ENCODE measurements around the gene ZNF385C. TPM values are rescaled to one million over a fixed set of nuclear protein-coding genes. Genes with fewer than 3 reads are reported as not detected.

Gene ZNF385C
- polyA plus RNA-seq, 4 donors, result 5.6 to 7.4 (median 6.4) TPM

DNA sequence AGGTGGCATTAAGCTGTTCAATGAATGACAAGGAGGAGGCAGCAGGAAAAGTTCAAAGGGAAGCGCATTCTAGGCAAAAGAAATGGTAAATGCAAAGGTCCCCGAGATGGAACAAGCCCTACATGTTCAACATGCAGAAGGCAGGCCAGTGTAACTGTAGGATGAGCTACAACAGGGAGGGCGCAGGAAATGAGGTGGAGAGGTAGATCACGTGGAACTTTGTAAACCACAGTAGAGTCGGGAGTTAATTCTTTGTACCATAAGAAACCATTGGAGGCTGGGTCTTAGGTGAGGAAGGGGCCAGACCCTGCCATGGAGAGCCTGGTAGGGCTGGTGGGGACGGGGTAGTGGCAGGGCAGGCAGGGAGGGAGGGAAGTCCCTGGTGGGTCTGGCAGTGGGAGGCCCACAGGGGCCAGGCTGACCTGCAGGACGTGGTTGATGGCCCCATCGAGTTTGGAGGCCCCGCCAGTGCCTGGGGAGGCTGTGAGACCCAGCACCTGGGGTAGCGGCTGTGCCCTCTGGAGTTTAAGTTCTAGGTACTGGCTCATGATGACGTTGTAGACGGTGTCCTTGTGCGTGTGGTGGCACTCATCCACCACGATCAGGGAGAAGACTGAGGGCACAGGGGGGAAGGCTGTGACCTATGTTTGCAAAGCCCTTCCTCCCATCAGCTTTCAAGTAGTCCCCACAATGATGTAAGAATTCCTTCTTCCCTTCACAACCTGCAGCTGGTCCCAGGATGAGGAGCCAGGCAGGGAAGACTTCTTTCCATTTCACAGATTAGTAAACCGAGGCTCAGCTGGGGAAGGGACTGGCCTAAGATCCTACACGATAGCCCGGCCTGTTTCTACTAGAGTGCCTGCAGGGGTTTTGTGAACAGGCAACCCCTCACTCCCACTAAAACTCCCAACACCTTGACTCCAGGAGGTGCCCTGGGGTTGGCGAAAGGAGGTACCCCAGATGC, 12.3 kb upstream of the ZNF385C start:
- DNase-seq (ENCODE audit: low read depth in 4 of 4, low spot score in 3 of 4), result no peak

DNA sequence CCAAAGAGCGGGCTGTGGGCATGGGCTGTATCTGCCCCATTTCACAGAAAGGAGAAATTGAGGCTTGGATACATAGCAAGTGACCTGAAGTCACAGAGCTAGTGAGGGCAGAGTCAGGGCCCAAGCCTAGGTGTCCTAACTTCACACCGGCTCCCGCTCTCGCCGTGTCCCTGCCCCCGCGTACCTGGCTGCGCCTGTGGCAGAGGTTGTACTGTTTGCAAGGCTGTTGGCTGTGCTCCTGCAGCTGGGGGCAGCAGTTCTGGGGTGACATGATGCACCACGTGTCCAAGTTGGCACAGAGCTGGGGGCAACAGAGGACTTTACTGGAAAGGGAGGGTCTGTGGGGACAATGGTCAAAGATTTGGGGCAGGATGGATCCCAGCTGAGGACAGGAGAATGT, 10.8 kb upstream of the ZNF385C start:
- DNase-seq (ENCODE audit: low read depth in 4 of 4, low spot score in 3 of 4), result no peak

GRCh38 chr17:42107597-42108576, 9.6 kb upstream of the ZNF385C start:
- DNase-seq (ENCODE audit: low read depth in 4 of 4, low spot score in 3 of 4), result peak; percentile 61 to 67 (median 62)

DNA sequence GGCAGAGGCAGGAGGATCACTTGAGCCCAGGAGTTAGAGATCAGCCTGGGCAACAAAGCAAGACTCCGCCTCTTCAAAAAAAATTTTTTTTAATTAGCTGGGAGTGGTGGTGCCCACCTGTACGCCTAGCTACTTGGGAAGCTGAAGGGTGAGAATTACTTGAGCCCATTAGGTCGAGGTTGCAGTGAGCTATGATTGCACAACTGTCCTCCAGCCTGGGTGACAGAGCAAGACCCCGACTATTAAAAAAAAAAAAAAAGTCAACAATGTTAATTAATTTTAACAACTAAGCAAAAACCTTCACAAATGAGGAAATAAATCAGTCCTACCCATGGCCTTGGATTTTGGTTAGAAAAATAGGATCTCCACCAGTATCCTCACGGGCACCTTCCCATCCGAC, 8.9 kb upstream of the ZNF385C start:
- no peak for DNase-seq (ENCODE audit: low read depth in 4 of 4, low spot score in 3 of 4)

DNA sequence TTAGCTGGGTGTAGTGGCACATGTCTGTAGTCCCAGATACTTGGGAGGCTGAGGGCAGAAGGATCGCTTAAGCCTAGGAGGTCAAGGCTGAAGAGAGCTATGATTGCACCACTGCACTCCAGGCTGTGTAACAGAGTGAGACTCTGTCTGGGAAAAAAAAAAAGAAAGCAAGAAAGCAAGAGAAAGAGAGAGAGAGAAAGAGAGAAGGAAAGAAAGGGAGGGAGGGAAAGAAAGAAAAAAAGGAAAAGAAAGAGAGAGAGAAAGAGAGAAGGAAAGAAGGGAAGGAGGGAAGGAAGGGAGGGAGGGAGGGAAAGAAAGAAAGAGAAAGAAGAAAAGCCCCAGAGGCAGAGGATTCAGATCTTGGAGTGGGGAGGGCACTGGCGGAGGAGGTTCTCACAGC, 7.7 kb upstream of the ZNF385C start:
- DNase-seq (ENCODE audit: low read depth in 4 of 4, low spot score in 3 of 4), result no peak

DNA sequence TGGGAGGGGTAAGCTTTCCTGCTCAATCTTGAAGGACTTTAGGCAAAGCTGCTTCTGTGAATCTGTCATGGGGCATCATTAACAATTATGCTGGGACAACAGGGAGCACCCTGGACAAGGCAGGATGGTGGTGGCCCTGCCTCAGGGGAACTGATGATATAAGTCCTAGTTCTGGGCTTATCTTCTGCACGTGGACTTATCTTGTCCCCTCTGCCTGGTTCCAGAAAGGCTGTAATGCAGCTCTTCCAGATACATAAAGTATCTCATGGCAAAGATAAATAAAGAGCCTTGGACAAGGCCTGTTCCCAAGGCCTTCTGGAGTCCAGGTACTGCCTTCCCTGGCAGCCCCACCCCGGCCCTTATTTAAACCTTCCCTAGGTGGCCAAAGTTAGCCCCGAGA, 6.0 kb upstream of the ZNF385C start:
- DNase-seq (ENCODE audit: low read depth in 4 of 4, low spot score in 3 of 4), result no peak

- DNase-seq (ENCODE audit: low read depth in 4 of 4, low spot score in 3 of 4), result no peak
These were observed 5.1 kb upstream of the ZNF385C start for GRCh38 chr17:42103221-42103954.

DNA sequence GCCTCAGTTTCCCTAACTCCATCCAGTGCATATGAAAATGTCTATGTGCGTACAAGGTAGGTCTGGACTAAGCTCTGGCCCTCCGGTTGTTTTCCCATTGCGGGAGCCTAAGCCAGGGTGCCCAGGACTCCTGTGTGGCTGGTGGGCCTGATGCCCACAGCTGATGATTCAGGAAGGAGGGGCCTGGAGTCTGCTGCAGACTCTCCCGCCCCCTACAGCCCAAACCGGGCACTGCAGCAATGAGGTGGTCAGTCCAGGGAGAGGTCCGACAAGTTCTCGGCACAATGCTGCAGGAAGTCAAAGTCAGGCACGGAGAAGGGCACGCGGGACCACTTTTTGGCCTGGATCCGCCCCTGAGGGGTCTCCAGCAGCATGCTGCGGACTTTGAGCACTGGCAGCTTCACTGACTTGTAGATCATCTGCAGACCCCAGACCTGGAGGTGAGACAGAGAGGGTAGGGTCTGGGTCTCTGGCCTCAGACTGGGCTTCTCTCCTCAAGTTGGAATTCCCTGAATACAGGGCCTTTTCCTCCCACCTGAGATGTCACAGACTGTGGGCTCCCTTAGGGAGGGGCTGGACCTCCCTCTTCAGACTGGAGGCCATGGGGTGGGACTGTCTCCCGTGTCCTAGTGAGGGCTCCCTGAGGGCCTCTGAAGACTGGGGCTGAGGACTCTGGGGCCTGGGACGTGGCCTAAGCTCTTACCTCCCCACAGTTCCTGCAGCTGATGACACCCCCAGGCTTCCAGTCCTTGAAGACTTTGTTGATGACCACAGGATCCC, 3.4 kb upstream of the ZNF385C start:
- no peak for DNase-seq (ENCODE audit: low read depth in 4 of 4, low spot score in 3 of 4)

DNA sequence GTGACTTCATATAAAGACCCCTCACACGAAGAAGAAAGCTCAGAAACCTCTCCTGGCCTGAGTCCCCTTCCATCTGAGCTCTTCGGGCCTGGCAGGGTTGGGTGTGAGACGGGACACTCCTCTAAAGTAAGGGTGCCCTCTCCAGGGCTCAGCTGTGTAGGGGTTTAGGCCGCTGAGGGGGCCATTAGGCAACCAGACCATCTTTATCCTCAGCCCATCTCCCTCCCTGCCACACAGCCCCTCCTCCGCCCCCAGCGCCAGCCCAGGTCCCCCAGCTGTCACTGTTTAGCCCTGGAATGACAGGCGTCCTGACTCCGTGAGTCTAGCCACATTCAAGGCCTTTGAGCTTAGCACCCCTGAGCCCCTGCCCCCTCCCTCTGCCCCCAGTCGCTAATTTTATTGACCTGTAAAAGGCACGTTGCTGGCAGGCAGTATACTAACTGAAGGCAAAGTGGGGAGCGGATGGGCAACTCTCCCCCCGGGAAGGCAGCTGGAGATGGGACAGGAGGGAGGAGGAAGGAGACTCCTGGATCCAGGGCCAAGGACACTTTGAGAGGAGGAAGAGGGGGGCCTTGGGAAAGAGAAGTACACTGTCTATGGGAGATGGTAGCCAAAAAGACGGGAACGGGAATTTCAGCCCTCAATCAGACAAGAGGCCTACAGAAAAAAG, 592 bp upstream of the ZNF385C start:
- no peak for DNase-seq (ENCODE audit: low read depth in 4 of 4, low spot score in 3 of 4)

- no peak for DNase-seq (ENCODE audit: low read depth in 4 of 4, low spot score in 3 of 4)
These were observed 1.7 kb downstream of the ZNF385C start for GRCh38 chr17:42096360-42097111.

- DNase-seq (ENCODE audit: low read depth in 4 of 4, low spot score in 3 of 4), result no peak
These were observed 3.8 kb downstream of the ZNF385C start for GRCh38 chr17:42094375-42095069.

- DNase-seq (ENCODE audit: low read depth in 4 of 4, low spot score in 3 of 4), result no peak
These were observed 5.3 kb downstream of the ZNF385C start for GRCh38 chr17:42092939-42093338.

GRCh38 chr17:42090964-42091790, 7.1 kb downstream of the ZNF385C start:
- no peak for DNase-seq (ENCODE audit: low read depth in 4 of 4, low spot score in 3 of 4)

DNA sequence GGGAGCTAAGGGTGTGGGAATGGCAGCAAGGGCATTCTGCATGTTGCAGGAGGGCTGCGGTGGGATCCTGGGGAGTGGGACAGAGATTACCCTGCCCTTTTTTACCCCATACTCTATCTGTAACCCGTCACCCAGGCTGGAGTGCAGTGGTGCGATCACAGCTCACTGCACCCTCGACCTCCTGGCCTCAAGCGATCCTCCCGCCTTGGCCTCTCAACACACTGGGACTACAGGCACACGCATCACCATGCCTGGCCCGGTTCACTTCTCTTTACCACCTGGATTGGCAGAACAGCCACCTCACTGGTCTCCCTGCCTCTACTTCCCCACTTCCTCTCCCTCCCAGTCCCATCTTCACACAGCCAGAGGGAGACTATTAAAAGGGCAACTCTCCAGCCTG, 9.5 kb downstream of the ZNF385C start:
- DNase-seq (ENCODE audit: low read depth in 4 of 4, low spot score in 3 of 4), result no peak

DNA sequence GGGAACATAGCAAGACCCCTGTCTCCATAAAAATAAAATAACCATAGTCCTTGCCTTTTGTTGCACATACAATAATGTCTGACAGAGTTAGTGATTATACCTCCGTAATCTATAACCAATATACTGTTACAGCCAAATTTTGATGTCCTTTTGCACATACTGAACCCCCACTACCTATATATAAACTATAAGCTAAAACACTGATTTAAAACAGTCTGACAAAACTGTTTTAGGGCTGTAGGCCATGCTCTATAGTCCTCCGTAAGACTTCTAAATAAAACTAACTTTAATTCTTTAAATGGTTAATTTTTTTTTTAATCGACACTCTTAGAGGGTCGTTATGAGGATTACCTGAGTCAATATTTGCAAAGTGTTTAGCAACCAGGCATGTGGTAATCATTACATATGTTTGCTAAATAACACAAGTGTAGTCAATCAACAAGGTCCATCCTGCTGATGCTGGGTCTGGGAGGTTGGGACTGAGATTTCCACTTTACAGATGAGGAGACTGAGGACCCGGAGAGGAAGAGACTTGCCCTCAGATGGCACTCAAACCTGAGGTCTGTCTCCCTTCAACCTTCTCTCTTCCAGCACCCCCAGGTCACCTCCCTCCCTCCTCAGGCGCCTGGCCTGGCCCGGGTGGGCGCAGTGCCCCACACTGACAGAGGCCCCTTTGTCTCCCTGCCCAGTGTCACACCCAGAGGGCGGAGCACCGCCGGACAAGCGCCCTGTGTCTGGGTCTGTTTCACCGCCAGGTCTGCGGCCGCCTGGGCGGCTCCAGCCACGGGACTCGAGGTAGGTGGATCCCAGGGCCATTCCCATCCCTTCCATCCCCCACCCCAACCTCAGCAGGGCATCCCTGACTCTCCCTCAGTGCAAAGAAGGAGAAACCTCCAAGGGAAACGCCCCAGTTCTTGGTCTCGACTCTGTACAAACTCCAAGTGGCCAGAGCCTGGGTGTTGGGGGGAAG, 10.3 kb downstream of the ZNF385C start:
- no peak for DNase-seq (ENCODE audit: low read depth in 4 of 4, low spot score in 3 of 4)

All from right renal pelvis (tissue), 4 donors.